HG02981 (cell line): Measurements from ENCODE around the gene COA8.
"Not testable (repeated sequence)": the region's sequence is repeated elsewhere in the genome, so short reads cannot be mapped to it uniquely, and the experiment has no call there.

Experiments used
- ATAC-seq: cut with Tn5 transposase; IDR thresholded peaks from one replicate; pipeline ENCODE4 v1.9.1; 2021; ENCODE audit warnings: mild to moderate bottlenecking, moderate library complexity; ENCODE audit not compliant: unreplicated experiment

The COA8 gene

DNA sequence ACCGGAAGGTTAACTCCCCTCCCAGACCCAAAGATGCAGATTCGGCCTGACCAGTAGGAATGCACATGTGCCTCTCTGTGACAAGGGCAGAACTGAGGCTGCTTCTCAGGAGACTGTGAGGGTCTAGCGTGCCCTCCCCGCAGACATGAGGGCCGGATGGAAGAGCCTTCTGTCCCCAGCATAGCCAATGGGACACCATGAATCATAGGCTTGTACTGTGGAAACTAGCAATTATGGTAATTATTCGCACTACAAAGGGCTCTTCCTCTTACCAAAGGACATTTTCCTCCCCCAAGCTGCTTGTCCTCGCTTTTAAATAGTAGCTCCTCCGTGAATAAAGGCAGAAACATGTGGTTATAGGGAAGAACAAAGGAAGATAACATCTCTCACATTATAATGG, 6.2 kb downstream of the COA8 start:
- no peak for ATAC-seq

DNA sequence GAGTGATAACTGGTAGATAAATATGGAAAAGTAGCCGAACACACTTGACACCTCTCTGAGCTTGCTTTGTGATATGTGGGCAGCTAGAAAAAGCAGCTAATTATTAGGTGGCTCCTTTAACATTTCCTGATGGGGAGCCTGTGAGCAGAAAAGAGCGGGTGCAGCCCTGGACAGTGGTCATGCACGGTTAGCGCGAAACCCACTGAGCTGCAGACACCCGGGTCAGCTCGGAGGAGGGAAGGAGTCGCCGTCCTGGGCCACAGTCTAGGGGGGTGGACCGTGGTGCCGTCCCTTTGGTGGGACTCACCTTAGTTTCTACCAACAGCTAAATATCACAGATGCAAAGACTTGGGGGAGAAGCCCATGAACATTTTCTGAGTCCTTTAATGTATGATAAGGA, 6.6 kb downstream of the COA8 start:
- ATAC-seq, result no peak

GRCh38 chr14:103574104-103574503, 11.3 kb downstream of the COA8 start:
- ATAC-seq, result no peak

DNA sequence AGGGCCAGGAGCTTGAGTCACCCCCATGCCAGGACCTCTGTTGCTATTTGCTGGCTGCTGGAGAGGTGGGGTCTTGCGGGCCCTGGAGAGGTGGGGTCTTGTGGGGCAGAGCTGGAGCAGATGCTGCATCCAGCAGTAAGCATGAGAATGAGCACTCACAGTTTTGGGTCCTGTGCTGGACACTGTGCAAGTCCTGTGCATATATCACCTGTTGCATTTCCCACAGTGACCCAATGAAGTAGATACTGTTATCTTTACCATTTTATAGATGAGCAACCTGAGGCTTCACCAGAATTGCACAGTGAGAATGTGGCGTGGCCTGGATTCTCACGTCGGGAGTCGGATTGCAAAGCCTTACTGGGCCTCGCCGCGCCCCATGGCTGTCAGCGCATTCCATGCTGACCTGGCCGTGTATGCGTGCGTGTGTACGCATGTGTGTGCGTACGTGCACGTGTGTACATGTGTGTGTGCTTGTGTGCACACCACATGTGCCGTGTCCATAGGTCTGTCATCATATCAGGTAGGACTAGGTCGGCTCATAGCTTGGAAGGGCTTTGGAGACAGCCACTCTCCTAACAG, 12.0 kb downstream of the COA8 start:
- no peak for ATAC-seq

DNA sequence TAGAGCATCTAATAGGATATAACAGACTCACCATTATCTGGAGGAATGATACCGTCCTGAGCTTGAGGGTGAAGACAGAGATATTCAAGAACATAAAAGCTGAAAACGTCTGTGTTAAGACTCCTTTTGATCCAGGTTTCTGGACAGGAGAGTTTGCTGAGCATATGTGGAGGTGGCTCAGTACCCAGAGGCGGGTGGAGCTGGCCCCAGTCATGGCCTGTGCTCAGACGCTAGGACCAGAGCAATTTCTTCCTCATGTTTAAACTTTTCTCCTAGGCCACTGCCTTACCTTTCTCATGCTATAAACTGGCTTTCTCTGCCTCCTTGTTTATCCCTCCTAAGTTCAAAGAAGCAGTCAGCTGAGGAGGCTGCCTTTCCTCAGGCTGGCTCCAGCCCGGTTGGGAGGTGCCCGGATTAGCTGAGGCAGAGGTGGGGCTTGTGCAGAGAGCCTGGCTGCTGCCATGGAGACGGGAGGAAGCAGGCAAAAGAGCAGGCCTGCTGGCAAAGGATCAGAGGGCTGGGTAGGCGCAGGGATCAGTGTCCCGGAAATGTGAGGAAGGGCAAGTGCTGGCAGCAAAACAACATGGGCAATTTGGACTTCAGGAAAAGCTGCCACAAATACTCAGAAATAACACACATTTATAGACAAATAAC, 13.7 kb downstream of the COA8 start:
- no peak for ATAC-seq

GRCh38 chr14:103578401-103579075, 15.8 kb downstream of the COA8 start:
- no peak for ATAC-seq

GRCh38 chr14:103581206-103581605, 18.4 kb downstream of the COA8 start:
- ATAC-seq, result no peak

- no peak for ATAC-seq
Observed at GRCh38 chr14:103581954-103582703, 19.4 kb downstream of the COA8 start.

DNA sequence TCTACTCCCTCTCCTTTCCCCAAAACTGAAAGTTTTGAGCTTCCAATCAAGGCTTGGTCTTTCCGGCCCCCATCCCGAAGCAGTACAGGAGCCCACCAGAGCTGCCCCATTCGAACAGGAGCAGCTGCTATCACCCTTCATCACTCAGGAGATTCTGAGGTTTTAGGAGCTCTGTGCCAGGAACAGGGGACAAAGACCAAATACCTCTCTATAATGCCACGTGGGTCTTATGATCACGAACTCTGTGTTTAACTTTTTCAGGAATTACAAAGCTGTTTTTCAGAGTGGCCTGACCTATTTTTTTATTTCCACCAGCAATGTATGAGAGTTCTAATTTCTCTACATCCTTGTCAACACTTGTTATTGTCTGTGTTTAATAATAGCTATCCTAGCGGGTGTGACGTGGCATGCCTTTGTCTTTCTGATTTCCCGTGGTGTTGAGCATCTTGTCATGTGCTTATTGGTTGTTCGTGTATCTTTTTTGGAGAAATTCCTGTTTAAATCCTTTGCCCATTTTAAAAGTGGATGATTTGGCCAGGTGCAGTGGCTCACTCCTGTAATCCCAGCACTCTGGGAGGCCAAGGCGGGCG, 21.7 kb downstream of the COA8 start:
- ATAC-seq, result no peak

GRCh38 chr14:103593577-103593976, 30.8 kb downstream of the COA8 start:
- peak; percentile 78 for ATAC-seq

DNA sequence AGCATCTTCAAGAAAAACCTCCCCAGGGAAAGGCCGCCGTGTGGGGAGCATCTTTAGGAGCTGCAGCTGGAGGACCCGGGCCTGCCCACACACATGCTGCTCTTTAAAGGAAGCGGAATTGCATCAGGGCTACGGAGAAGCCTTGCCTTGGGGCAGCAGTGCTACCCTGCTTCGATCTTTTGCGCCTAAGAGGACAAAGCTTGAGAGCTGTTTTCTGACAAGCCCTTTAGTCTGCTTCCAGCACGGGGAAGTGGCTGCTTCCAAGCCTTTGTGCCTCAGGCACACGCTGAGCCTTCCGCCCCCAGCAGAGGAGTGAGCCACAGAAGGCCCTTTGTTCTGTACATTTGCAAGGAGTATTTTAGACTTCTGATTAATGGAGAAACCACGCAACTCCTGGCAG, 31.5 kb downstream of the COA8 start:
- ATAC-seq, result no peak

DNA sequence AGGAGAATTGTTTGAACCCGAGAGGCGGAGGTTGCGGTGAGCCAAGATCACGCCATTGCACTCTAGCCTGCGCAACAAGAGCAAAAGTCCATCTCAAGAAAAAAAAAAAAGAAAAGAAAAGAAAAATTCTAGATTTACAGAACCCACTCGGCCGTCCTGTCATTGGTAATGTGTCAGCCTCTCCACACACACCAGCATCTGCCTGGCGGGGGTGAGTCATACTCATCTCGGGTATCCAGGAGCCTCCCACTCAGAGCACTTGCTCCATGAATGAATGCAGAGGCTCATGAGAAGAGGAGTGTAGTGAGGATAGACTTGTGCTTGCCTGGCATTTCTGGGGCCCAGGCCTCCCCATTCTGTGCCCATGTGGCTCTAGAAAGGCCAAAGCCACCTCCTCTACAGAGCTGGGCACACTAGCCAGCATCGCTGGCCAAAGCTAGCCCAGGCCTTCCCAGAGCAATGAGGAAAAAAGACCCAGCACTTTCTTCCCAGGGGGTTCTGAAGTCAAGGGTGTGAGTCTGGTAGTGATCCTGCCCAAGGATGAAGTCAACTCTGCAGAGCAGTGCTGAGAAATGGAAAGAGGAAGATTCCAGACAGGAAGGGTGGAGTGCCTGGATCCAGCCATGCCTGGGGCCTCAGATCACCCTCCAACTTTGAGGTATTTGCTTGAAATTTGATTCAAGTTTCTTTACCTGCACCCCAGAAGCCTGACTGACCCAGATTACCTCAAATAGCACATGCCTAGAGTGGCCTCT, 35.0 kb downstream of the COA8 start:
- no peak for ATAC-seq

GRCh38 chr14:103600503-103600902, 37.7 kb downstream of the COA8 start:
- ATAC-seq, result no peak

DNA sequence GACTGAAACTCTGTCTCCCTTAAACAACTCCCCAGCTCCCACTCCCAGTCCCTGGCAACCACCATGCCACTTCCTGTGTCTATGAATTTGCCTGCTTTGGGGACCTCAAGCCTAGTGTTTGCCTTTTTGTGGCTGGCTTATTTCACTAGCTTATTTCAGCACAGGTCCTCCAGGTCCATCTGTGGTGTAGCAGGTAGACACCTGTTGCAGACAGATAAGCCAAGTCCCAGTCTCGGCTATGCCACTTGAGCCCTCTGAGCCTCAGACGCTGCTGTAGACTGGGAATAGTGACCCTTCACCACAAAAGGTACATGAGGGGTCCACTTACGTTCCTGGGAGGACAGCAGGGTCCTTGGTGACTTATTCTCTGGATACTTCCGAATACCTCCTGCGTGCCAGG, 41.9 kb downstream of the COA8 start:
- no peak for ATAC-seq

DNA sequence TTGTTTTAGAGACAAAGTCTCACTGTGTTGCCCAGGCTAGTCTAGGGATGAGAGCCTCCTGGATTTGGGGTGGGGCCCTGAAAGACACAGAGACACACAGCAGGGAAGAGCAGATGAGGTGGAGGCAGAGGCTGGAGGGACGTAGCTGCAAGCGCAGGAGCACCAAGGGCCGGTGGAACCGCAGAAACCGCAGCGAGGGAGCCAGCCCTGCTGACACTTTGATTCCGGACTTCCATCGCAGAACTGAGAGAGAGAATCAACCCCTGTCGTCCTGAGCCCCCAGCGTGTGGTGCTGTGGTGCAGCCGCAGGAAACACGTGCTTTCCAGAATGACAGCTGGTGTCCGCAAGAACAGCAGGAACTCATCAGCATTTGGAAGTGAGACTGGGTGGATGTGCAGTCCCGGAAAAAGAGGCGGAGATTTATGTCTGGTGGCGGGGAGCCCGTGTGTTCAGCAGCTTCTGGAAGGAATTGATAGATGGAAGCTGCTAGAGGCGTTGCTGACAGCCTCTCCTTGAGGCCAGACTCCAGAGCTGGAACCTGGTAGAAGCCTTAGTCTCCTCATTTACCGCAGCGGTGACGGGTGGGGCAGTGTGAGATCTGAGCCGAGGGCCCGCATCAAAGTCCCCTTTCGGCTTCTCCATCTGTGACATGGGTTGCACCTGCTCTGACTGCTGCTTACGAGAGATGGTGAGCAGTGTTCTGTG, 44.4 kb downstream of the COA8 start:
- ATAC-seq, result peak; percentile 59

DNA sequence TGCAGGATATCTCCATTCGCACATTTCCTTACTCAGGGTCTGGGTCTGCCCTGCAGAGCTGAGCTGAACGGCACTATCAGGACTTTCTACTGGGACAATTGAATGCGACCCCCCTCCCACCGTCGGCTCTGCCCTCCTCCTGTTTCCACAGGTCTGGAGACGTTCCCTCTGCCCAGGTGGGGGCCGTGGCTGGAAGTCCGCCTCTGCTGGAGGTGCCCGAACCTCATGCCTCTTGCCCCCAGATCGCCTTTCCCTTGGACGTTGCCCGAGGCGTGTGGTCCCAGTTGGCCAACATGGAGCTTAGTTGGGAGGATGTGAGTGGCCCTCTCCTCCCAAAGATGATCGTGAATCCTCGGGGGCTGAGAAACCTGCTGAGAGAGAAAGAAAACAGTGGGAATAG, 45.1 kb downstream of the COA8 start:
- ATAC-seq, result no peak

DNA sequence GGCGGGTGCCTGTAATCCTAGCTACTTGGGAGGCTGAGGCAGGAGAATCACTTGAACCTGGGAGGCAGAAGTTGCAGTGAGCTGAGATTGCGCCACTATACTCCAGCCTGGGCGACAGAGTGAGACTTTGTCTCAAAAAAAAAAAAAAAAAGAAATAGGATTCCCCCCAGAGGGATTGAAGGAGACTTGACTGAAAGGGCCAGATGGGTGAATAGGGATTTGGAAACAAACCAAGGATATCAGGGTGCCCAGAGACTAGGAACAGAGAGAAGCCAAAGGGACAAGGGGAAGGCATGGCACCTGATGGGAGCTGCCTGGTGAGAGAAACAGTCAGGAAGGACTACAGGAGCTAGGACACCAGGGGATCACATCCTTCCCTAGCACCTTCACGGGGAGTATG, 46.3 kb downstream of the COA8 start:
- not testable (repeated sequence) for ATAC-seq

DNA sequence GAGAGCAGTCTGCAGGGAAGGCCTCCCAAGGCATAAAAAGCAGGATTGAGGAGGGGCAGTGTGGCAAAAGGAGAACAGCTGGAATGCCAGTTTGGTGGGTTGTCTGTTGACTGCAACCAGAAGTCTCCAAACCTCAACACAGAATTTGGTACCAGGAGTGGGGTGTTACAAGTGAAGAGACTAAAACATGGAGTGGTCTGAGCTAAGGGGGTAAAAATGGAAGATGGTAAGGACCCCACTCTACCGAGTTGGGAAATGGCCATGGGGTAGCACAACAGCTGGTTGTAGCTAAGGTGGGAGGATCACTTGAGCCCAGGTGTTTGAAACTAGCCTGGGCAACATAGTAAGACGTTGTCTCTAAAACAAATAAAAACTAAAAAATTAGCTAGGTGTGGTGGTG, 48.5 kb downstream of the COA8 start:
- ATAC-seq, result no peak

DNA sequence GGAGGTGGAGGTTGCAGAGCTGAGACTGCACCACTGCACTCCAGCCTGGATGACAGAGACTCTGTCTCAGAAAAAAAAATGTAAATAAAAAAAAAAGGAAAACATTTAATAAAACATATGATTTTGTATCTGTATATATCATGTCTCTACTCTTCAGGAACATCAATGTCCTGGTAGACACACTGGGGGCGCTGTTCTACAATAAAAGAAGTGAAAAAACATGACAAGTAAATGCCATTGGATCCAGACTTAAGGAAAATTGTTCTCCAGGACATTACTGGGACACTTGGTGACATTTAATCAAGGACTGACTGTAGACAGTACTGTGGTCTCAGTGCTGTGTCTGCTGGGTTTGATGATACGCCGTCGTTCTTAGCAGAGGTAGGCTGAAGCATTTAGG, 50.8 kb downstream of the COA8 start:
- ATAC-seq, result no peak

- no peak for ATAC-seq
Observed at GRCh38 chr14:103616635-103617300, 54.0 kb downstream of the COA8 start.
